Activated CD4-positive, CD25-positive, alpha-beta regulatory T cell treated with anti-CD3 and anti-CD28 coated beads, Interleukin-2, amount 50 U/mL, for 72 hours (primary cell): ENCODE measurements around the gene RABGAP1.

Experiments
- DNase-seq: peaks from one replicate; pipeline ENCODE4 v3.0.0; 2021

Gene RABGAP1

GRCh38 chr9:123120131-123120530, 179.3 kb downstream of the RABGAP1 start:
- no peak for DNase-seq

GRCh38 chr9:123120953-123121352, 180.1 kb downstream of the RABGAP1 start:
- DNase-seq: no peak

- no peak for DNase-seq
Measured at GRCh38 chr9:123121457-123121856, 180.6 kb downstream of the RABGAP1 start.

GRCh38 chr9:123127512-123128075, 186.8 kb downstream of the RABGAP1 start:
- no peak for DNase-seq

GRCh38 chr9:123128591-123128990, 187.8 kb downstream of the RABGAP1 start:
- no peak for DNase-seq

GRCh38 chr9:123129423-123129822, 188.6 kb downstream of the RABGAP1 start:
- no peak for DNase-seq

GRCh38 chr9:123131258-123131657, 190.4 kb downstream of the RABGAP1 start:
- DNase-seq: no peak

GRCh38 chr9:123131993-123132392, 191.2 kb downstream of the RABGAP1 start:
- no peak for DNase-seq

GRCh38 chr9:123132696-123133095, 191.9 kb downstream of the RABGAP1 start:
- DNase-seq: no peak

GRCh38 chr9:123135430-123135829, 194.6 kb downstream of the RABGAP1 start:
- DNase-seq: no peak

- no peak for DNase-seq
Measured at GRCh38 chr9:123138163-123138562, 197.3 kb downstream of the RABGAP1 start.

- DNase-seq: no peak
Measured at GRCh38 chr9:123149067-123149466, 208.2 kb downstream of the RABGAP1 start.

- DNase-seq: no peak
Measured at GRCh38 chr9:123150708-123151503, 210.1 kb downstream of the RABGAP1 start.
